Heart right ventricle (tissue), 16 donors: ENCODE measurements around the gene ZFP28. TPM values are rescaled to one million over a fixed set of nuclear protein-coding genes. Genes with fewer than 3 reads are reported as not detected.

Source experiments
- ATAC-seq, 8 donors: fragments of 200-7000 bp; cut with Tn5 transposase; one replicate each; pipeline ENCODE4 v1.9.1; 2020; ENCODE audit warnings: mild to moderate bottlenecking in 8 of 8, moderate library complexity in 8 of 8, moderate number of reproducible peaks in 1 of 8
- DNase-seq, 2 donors: peaks; one replicate each; pipeline ENCODE4 v3.0.0-alpha.2; 2020
- H3K27ac ChIP-seq, 10 donors: fragments of 200-600 bp; sonication (generic) in 2 of 10; one replicate each; pipeline versions ENCODE4 v1.5.0 to v1.8.0; 2020 to 2022; ENCODE audit warnings: mild to moderate bottlenecking in 3 of 10
- H3K27me3 ChIP-seq, 7 donors: fragments of 200-600 bp; one replicate each; pipeline ENCODE4 v1.8.0; 2021 to 2022; ENCODE audit warnings: mild to moderate bottlenecking in 2 of 7
- H3K36me3 ChIP-seq, 9 donors: fragments of 200-600 bp; sonication (generic) in 1 of 9; one replicate each; pipeline versions ENCODE4 v1.5.0 to v1.8.0; 2020 to 2022; ENCODE audit warnings: mild to moderate bottlenecking in 2 of 9
- H3K4me1 ChIP-seq, 9 donors: fragments of 200-600 bp; sonication (generic) in 1 of 9; one replicate each; pipeline versions ENCODE4 v1.5.0 to v1.8.0; 2020 to 2022; ENCODE audit warnings: mild to moderate bottlenecking in 4 of 9
- H3K4me3 ChIP-seq, 10 donors: fragments of 200-600 bp; sonication (generic) in 2 of 10; one replicate each; pipeline versions ENCODE4 v1.5.0 to v1.8.0; 2020 to 2022; ENCODE audit warnings: mild to moderate bottlenecking in 7 of 10, moderate library complexity in 2 of 10
- H3K9me3 ChIP-seq, 11 donors: fragments of 200-600 bp in 10 of 11; sonication (generic) in 2 of 11; one replicate each; pipeline versions ENCODE4 v1.5.0 to v1.8.0; 2013 to 2022; ENCODE audit warnings: mild to moderate bottlenecking in 2 of 11, control low read depth in 1 of 11, moderate library complexity in 1 of 11
- WGBS, 2 donors: extraction: QIAGEN DNeasy Blood & Tissue Kit; methylation state at CpG; one replicate each; pipeline ENCODE4 v1.1.7; 2013; ENCODE audit warnings: inconsistent platforms in 1 of 2; 5-methylcytosine and 5-hydroxymethylcytosine counted together
- intact Hi-C, 10 donors: fragments of 100-400 bp; cut with DNase I; formaldehyde crosslinking; loops; one replicate each; pipeline versions ENCODE4 v1.11.1 to v1.14.2; 2022
- polyA plus RNA-seq, 2 donors: library from polyadenylated mRNA; stranded (reverse); fragments of 200-250 nt; gene quantifications; one replicate each; pipeline ENCODE4 v1.2.3, GENCODE V29; 2013
- total RNA-seq, 10 donors: library from RNA; stranded (reverse); fragmentation: NEBNext Ultra II Directional in 3 of 10; extraction: Animal tissue kit (Norgen Biotek cat#: 25700) in 3 of 10; gene quantifications; one replicate each; pipeline versions ENCODE4 v1.2.1 to v1.2.4, GENCODE V29; 2021 to 2023
- TF ChIP-seq, protein P1 (sequence below), 9 donors: fragments of 200-600 bp; sonication (generic) in 2 of 9; IDR thresholded peaks; one replicate each; pipeline versions ENCODE4 v1.5.0 to v1.8.0; 2021 to 2022; ENCODE audit warnings: antibody characterized with exemption in 9 of 9, mild to moderate bottlenecking in 5 of 9, moderate library complexity in 1 of 9
- donor health status: Arrhythmogenic right ventricular cardiomyopathy.
- donor health status: ischemic (EF 13 %, LVEDD 7.1; RV severe dilation, severe dysfunction).
- donor health status: healthy with polysubstance abuse.
- donor health status: DM: no; HTN: yes; CAD: no.
- donor health status: DM: no; HTN: no; CAD: no.
- donor health status: ischemic (EF 25% LVEDD 6.9; RV normal size, moderate dysfunction).
- donor health status: ischemic (EF 25% LVEDD 5.7; RV mildly dilated, moderate dysfunction).
- donor health status: healthy.
- donor health status: DM: yes; HTN: yes; CAD: no.
- donor health status: Ischemic cardiomyopathy.
- donor health status: ischemic (EF 35%, LVEDD 5.7; RV mildly dilated, moderate dysfunction).
- donor health status: nonischemic (EF 11% LVEDD 7.7; RV severe dilation, severe dysfunction).
- donor health status: DM: yes; HTN: yes; CAD: no.
- donor health status: PGD.
- donor health status: ischemic (EF 29% LVEDD 5.4; RV normal size, mild dysfunction).
- donor health status: nonischemic (EF 23%, LVEDD 6.1; RV moderate dilation, normal function).

The ZFP28 gene
- total and polyA plus RNA-seq, 12 donors, result 4.1 to 9.1 (median 6.6) TPM

- ATAC-seq (peak; percentile 97 to 100 (median 99)), DNase-seq (peak; percentile 94 to 95)
- H3K9me3 ChIP-seq, result peaks cover 0 to 87% (median 33%) of the 10 kb centered on the region in 11 donors
- H3K27me3 ChIP-seq, result no peaks in the 10 kb centered on the region
- H3K4me3 ChIP-seq, result peak overlapping the region; percentile 59 to 93 (median 75)
- 0 to 1% methylated on average over 45 to 46 of the region's 46 CpGs for WGBS, 2 donors
- peak overlapping the region; percentile 87 to 99 (median 95) for H3K27ac ChIP-seq
- H3K4me1 ChIP-seq, result peaks cover 0 to 22% (median 14%) of the 10 kb centered on the region in 9 donors
- H3K36me3 ChIP-seq, result peaks cover 0 to 49% (median 18%) of the 10 kb centered on the region in 9 donors
- intact Hi-C loops, result loop anchor here in 4 of 10 donors (1.0 to 10.0 kb wide), 7 partner anchors 28 to 145 kb away; partner anchors contain the start of genes ZNF471 (in 3 of the 4), ZNF470 (in 2 of the 4), ZNF582 (in 1 of the 4) and ZNF583 (in 1 of the 4)
- TF ChIP-seq, protein P1, sequence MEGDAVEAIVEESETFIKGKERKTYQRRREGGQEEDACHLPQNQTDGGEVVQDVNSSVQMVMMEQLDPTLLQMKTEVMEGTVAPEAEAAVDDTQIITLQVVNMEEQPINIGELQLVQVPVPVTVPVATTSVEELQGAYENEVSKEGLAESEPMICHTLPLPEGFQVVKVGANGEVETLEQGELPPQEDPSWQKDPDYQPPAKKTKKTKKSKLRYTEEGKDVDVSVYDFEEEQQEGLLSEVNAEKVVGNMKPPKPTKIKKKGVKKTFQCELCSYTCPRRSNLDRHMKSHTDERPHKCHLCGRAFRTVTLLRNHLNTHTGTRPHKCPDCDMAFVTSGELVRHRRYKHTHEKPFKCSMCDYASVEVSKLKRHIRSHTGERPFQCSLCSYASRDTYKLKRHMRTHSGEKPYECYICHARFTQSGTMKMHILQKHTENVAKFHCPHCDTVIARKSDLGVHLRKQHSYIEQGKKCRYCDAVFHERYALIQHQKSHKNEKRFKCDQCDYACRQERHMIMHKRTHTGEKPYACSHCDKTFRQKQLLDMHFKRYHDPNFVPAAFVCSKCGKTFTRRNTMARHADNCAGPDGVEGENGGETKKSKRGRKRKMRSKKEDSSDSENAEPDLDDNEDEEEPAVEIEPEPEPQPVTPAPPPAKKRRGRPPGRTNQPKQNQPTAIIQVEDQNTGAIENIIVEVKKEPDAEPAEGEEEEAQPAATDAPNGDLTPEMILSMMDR (IDR thresholded peaks at IDR 0.05), result no peak
These were observed 441 bp upstream of the ZFP28 start for GRCh38 chr19:56538254-56538760.

DNA sequence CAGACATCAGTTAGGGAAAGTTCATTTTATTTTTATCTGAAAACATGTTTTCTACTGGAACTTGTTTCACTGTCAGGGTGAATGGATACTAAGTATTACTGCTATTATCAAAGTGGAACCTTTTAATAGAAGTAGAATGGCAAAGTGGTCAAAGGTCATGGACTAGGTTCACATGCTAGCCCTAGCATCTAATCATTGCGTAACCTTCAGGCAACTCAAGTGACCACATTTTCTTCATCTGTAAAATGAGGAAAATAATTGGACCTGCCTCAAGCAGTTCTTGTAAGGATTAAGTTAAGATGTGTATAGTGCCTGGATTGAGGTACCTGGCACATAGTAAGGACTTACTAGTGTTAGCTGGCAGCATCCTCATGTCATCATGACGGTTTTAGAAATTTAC lies 5.0 kb downstream of the ZFP28 start:
- ATAC-seq (no peak), DNase-seq (no peak)
- Histone ChIP-seq H3K4me1 (peaks cover 0 to 15% (median 11%) of the 10 kb centered on the region in 9 donors), H3K4me3 (no peak overlapping the region), H3K36me3 (peaks cover 0 to 90% (median 63%) of the 10 kb centered on the region in 9 donors), H3K27ac (no peak overlapping the region), H3K27me3 (no peaks in the 10 kb centered on the region), H3K9me3 (peaks cover 4 to 94% (median 47%) of the 10 kb centered on the region in 11 donors)
- TF ChIP-seq, protein P1 (IDR thresholded peaks at IDR 0.05), result no peak
- intact Hi-C loops, result no loop called here
- 94 to 96% methylated on average over 2 of the region's 2 CpGs for WGBS, 2 donors

- TF ChIP-seq, protein P1 (IDR thresholded peaks at IDR 0.05), result peak in 3 of 9 donors; percentile 4 to 17 (median 15)
- H3K4me3 ChIP-seq, result no peak overlapping the region
- H3K27ac ChIP-seq, result no peak overlapping the region
- peaks cover 5 to 100% (median 78%) of the 10 kb centered on the region in 11 donors for H3K9me3 ChIP-seq
- no peak for DNase-seq
- peaks cover 8 to 100% (median 82%) of the 10 kb centered on the region in 9 donors for H3K36me3 ChIP-seq
- intact Hi-C loops, result no loop called here
- no peak for ATAC-seq
- H3K27me3 ChIP-seq, result no peaks in the 10 kb centered on the region
- no peaks in the 10 kb centered on the region for H3K4me1 ChIP-seq
- WGBS, 2 donors, result 52 to 66% methylated on average over 6 of the region's 6 CpGs
These were observed 8.8 kb downstream of the ZFP28 start for GRCh38 chr19:56547535-56547934.

DNA sequence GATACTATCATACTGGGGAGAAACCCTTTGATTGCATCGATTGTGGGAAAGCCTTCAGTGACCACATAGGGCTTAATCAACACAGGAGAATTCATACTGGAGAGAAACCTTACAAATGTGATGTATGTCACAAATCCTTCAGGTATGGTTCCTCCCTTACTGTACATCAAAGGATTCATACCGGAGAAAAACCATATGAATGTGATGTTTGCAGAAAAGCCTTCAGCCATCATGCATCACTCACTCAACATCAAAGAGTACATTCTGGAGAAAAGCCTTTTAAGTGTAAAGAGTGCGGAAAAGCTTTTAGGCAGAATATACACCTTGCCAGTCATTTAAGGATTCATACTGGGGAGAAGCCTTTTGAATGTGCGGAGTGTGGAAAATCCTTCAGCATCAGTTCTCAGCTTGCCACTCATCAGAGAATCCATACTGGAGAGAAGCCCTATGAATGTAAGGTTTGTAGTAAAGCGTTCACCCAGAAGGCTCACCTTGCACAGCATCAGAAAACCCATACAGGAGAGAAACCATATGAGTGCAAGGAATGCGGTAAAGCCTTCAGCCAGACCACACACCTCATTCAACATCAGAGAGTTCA lies 15.6 kb downstream of the ZFP28 start:
- Histone ChIP-seq H3K9me3 (peaks cover 7 to 100% (median 94%) of the 10 kb centered on the region in 11 donors), H3K4me3 (no peak overlapping the region), H3K4me1 (no peaks in the 10 kb centered on the region), H3K27me3 (no peaks in the 10 kb centered on the region), H3K36me3 (peaks cover 8 to 98% (median 58%) of the 10 kb centered on the region in 9 donors), H3K27ac (no peak overlapping the region)
- DNase-seq (no peak), ATAC-seq (no peak)
- intact Hi-C loops, result no loop called here
- TF ChIP-seq, protein P1 (IDR thresholded peaks at IDR 0.05), result no peak
- WGBS, 2 donors, result 98% methylated on average over 6 of the region's 6 CpGs
